ENCODE measurements around the gene C17orf114.

Gene C17orf114

DNA sequence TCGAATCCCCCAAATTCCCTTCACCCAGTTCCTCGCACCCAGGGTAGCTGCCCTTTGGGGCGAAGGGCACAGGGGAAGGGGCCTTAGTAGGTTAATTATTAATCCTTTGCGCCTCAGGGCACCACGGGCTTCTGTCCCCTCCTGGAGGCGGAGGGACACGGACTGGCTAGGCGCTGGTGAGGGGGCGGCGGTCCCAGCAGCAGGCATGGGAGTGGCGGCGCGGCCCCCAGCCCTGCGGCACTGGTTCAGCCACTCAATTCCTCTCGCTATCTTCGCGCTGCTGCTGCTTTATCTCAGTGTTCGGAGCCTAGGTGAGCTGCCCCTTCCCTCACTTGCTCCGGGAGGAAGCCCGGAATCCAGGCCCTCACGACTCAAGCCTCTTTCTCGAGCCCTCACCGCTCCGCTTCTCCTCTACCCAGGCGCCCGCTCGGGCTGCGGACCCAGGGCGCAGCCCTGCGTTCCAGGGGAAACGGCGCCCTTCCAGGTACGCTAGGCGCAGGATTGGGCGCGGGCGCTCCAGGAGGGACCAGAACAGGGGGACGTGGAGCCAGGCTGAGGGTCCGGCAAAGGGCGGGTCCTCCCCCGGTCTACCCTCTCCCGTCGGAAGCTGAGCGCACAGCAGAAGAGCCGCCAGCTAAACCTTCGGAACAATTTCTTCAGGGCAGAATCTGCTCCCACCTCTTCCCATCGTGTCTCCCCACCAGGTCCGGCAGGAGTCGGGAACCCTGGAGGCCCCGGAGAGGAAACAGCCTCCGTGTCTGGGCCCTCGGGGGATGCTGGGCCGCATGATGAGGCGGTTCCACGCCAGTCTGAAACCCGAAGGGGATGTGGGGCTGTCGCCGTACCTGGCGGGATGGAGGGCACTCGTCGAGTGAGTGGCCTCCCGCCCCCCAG is 13.1 kb downstream of the C17orf114 start, which contains the start of gene GLTPD2:
Gene GLTPD2 (plus strand): TSS at position 158 of the 894 bp plus-strand sequence. CDS start 48 bp downstream, at position 206.
- in situ Hi-C loops (cut with HindIII; ENCODE audit: low pct_unique_long_range_greater_than_20kb, low sequenced_read_pairs) (no loop called here), intact Hi-C loops (cut with micrococcal nuclease; ENCODE audit: unreplicated experiment) (loop anchor here (5.0 kb wide), 1 partner anchor 93 kb away; no protein-coding TSS in a partner anchor)
- Histone ChIP-seq H3K36me3 (ENCODE audit: control insufficient read depth, insufficient read depth, low read length) (no peaks in the 10 kb centered on the region; the same call in 1 of the 2 replicates), H3K4me1 (ENCODE audit: control insufficient read depth, insufficient read depth, low read length) (peaks cover 6% of the 10 kb centered on the region), H3K4me3 (ENCODE audit: low read depth in 2 of 2, low read length in 2 of 2) (peak within 1 kb of the TSS; percentile 59 to 67), H3K27me3 (ENCODE audit: control insufficient read depth, insufficient read depth, low read length) (no peaks in the 10 kb centered on the region), H3K27ac (ENCODE audit: low read length) (peak within 1 kb of the TSS; percentile 61), H3K9me3 (ENCODE audit: control insufficient read depth, insufficient read depth, low read depth, low read length) (no peaks in the 10 kb centered on the region)
- ChIA-PET POLR2A (no interaction called here), CTCF (interaction anchor here (0.6 kb wide), 1 partner anchor 33 kb away, joined by 4 read pairs; no protein-coding TSS in a partner anchor)
- TF ChIP-seq REST (IDR thresholded peaks at IDR 0.05; ENCODE audit: insufficient read depth in 1 of 2, low read depth in 2 of 2, low read length in 1 of 2) (no peak), SIN3A (IDR thresholded peaks at IDR 0.05; ENCODE audit: borderline replicate concordance, insufficient read depth, low read depth, low read length) (no peak), POLR2AphosphoS5 (IDR thresholded peaks at IDR 0.05; ENCODE audit: low read depth, low read length) (no peak), TCF7L2 (IDR thresholded peaks at IDR 0.05; ENCODE audit: low read depth, low read length) (no peak), CTCF (IDR thresholded peaks at IDR 0.05) (no peak)
- BruUV-seq (replicated peaks), result TSS peak; percentile 53
- ATAC-seq (no peak), DNase-seq (ENCODE audit: low read depth, low spot score) (no peak)

- TF ChIP-seq TCF7L2 (IDR thresholded peaks at IDR 0.05; ENCODE audit: low read depth, low read length) (no peak), SIN3A (IDR thresholded peaks at IDR 0.05; ENCODE audit: borderline replicate concordance, insufficient read depth, low read depth, low read length) (no peak), CTCF (IDR thresholded peaks at IDR 0.05) (no peak), REST (IDR thresholded peaks at IDR 0.05; ENCODE audit: insufficient read depth in 1 of 2, low read depth in 2 of 2, low read length in 1 of 2) (no peak), POLR2AphosphoS5 (IDR thresholded peaks at IDR 0.05; ENCODE audit: low read depth, low read length) (no peak)
Observed at GRCh38 chr17:4788159-4788806, 13.8 kb downstream of the C17orf114 start.

More at GRCh38 chr17:4788159-4788806, 13.8 kb downstream of the C17orf114 start:
- no peaks in the 10 kb centered on the region for H3K27me3 ChIP-seq (ENCODE audit: control insufficient read depth, insufficient read depth, low read length)
- H3K4me1 ChIP-seq (ENCODE audit: control insufficient read depth, insufficient read depth, low read length), result peaks cover 6% of the 10 kb centered on the region
- intact Hi-C loops (cut with micrococcal nuclease; ENCODE audit: unreplicated experiment) (loop anchor here (5.0 kb wide), 1 partner anchor 94 kb away; no protein-coding TSS in a partner anchor), in situ Hi-C loops (cut with HindIII; ENCODE audit: low pct_unique_long_range_greater_than_20kb, low sequenced_read_pairs) (no loop called here)
- POLR2A ChIA-PET, result no interaction called here
- ATAC-seq, result no peak
- H3K27ac ChIP-seq (ENCODE audit: low read length), result peak overlapping the region; percentile 23; the same call in 1 of the 2 replicates
- no peaks in the 10 kb centered on the region for H3K9me3 ChIP-seq (ENCODE audit: control insufficient read depth, insufficient read depth, low read depth, low read length)
- H3K36me3 ChIP-seq (ENCODE audit: control insufficient read depth, insufficient read depth, low read length), result no peaks in the 10 kb centered on the region; the same call in 1 of the 2 replicates
- DNase-seq (ENCODE audit: low read depth, low spot score), result no peak
- peak overlapping the region; percentile 59 to 67; a peak in 2 of 4 replicates for H3K4me3 ChIP-seq (ENCODE audit: low read depth in 2 of 2, low read length in 2 of 2)
- CTCF ChIA-PET, result interaction anchor here (0.6 to 1.2 kb wide), 2 partner anchors 8 to 32 kb away, joined by 4 to 5 read pairs; partner anchors contain the start of gene PSMB6
- no TSS peak for BruUV-seq (replicated peaks)

Data from Panc1 (cell line).